Prostate gland (tissue), 2 donors: Measurements from ENCODE around the gene SOBP. TPM values are rescaled to one million over a fixed set of nuclear protein-coding genes. Genes with fewer than 3 reads are reported as not detected.

Experiments used
- DNase-seq: peaks from one replicate; pipeline ENCODE4 v3.0.0-alpha.2; 2019; ENCODE audit warnings: low spot score
- H3K27ac ChIP-seq, 2 donors: fragments of 200-600 bp; sonication (generic); 2 replicates each; pipeline ENCODE4 v1.5.1; 2017 to 2019
- H3K27me3 ChIP-seq: fragments of 200-600 bp; sonication (generic); replicated peaks from 2 replicates; pipeline ENCODE4 v1.5.1; 2019; ENCODE audit not compliant: insufficient read depth
- H3K36me3 ChIP-seq, 2 donors: fragments of 200-600 bp; sonication (generic); 1 replicate in 1 of 2; 2 replicates in 1 of 2; pipeline versions ENCODE4 v1.5.1 to v1.8.1; 2017 to 2019
- H3K4me1 ChIP-seq: fragments of 200-600 bp; sonication (generic); replicated peaks from 2 replicates; pipeline ENCODE4 v1.5.1; 2019
- H3K4me3 ChIP-seq, 2 donors: fragments of 200-600 bp; sonication (generic); 2 replicates each; pipeline ENCODE4 v1.5.1; 2017 to 2019
- H3K9me3 ChIP-seq: fragments of 200-600 bp; sonication (generic); 2 replicates; pipeline ENCODE4 v1.5.1; 2017
- POLR2A ChIP-seq: fragments of 450-650 bp; IDR thresholded peaks from one replicate; pipeline ENCODE4 v1.6.1; 2016; ENCODE audit warnings: antibody characterized with exemption, mild to moderate bottlenecking
- POLR2AphosphoS5 ChIP-seq: sonication (generic); formaldehyde crosslinking; IDR thresholded peaks from one replicate; pipeline ENCODE4 v1.6.1; 2017; ENCODE audit warnings: antibody characterized with exemption
- WGBS: methylation state at CpG from one replicate; pipeline ENCODE4 v1.1.5; 2018; 5-methylcytosine and 5-hydroxymethylcytosine counted together
- intact Hi-C: fragments of 100-400 bp; cut with DNase I; formaldehyde crosslinking; loops from one replicate; pipeline ENCODE4 v1.14.2; 2022
- total RNA-seq, 2 donors: library from RNA; depleted of rRNA; stranded (reverse); fragments of >200 nt; gene quantifications; one replicate each; pipeline ENCODE4 v1.1.0, GENCODE V29; 2016
- TF ChIP-seq, protein P1 (sequence below), 4 experiments: fragments of 200-600 bp in 2 of 4; fragments of 450-650 bp in 2 of 4; sonication (generic) in 2 of 4; IDR thresholded peaks; 1 replicate in 3 of 4; 2 replicates in 1 of 4; pipeline ENCODE4 v1.5.1; 2016 to 2019; ENCODE audit warnings: antibody characterized with exemption in 4 of 4, mild to moderate bottlenecking in 2 of 4, moderate library complexity in 2 of 4

SOBP gene
- total RNA-seq, 2 donors from 2014 or later = 15.8 to 23.3 TPM

DNA sequence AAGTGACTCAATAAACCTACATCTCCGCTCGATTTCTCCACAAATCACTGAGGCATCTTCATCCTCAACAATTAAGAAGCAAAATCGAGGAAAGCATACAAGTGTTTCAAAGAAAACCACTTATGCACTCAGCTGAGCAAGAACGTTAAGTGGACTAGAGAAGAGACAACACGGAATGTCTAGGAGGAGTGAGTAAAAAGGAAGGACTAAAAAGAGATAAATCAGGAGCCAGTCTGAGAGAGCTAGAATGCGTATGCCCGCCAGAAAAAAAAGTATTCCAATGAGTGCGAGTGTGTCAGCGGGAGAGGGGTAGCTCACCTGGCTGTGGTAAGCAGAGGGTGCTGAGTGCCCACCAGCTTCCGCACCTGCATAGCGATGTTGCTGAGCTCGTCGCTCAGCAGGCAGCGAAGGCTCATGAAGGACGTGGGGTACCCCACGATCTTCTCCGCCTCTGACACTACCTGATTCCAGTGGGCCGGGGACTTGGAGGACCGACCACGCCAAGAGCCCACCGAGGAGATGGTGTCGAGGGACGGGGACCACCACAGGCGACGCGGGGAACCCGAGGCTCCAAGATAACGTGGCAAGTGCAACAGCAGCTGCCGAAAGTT, 31.1 kb upstream of the SOBP start:
- peak; percentile 13 for DNase-seq
- no peaks in the 10 kb centered on the region for H3K27me3 ChIP-seq
- intact Hi-C loops = loop anchor here (2.0 to 10.0 kb wide), 2 partner anchors 30 to 434 kb away; partner anchors contain the start of gene MTRES1

DNA sequence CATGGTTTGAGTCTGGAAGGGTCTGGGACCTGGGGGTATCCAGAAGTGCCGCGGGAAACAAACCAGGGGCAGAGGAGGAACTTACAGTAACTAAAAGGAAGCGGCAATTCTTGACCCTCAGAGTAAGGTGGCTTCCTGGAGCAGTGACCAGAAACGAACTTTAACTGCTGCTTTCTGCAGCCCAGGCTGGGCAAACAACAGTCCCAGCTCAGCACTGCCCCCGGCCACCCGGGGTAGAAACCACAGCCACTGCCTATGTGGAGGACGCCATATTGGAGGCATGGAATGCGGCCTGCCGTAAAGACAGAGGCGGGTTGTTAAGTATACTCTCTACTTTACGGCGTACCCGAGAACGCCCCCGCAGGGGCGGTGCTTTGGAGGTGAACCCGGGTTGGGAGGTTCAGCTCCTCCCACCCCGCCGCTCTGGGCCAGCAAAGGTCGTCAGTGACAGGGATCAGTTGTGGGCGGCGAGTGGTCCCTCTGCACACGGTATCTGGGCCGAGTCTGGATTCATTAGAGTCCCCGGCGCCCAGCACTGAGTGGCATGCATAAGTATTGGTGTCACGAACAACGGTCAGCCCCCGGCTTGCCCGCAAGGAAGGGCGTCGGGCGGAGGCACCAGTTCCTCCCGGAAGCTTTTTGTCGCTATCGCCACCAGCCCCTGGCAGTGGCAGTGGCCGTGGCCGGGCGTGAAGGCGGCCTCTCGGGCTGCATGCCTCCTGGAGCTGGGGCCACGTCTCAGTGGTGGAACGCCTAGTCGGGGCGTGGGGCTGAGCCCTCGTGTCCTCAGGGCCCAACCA, 30.4 kb upstream of the SOBP start, which contains the start of gene PDSS2:
PDSS2 (minus strand) TSS at position 282 of the 800 bp plus-strand sequence; CDS start at position 3, 279 bp downstream.
- H3K36me3 ChIP-seq = no peaks in the 10 kb centered on the region
- H3K27ac ChIP-seq = peak within 1 kb of the TSS; percentile 80 to 92
- peak; percentile 93 for TF ChIP-seq POLR2AphosphoS5
- TF ChIP-seq POLR2A = peak; percentile 67
- TF ChIP-seq, protein P1, sequence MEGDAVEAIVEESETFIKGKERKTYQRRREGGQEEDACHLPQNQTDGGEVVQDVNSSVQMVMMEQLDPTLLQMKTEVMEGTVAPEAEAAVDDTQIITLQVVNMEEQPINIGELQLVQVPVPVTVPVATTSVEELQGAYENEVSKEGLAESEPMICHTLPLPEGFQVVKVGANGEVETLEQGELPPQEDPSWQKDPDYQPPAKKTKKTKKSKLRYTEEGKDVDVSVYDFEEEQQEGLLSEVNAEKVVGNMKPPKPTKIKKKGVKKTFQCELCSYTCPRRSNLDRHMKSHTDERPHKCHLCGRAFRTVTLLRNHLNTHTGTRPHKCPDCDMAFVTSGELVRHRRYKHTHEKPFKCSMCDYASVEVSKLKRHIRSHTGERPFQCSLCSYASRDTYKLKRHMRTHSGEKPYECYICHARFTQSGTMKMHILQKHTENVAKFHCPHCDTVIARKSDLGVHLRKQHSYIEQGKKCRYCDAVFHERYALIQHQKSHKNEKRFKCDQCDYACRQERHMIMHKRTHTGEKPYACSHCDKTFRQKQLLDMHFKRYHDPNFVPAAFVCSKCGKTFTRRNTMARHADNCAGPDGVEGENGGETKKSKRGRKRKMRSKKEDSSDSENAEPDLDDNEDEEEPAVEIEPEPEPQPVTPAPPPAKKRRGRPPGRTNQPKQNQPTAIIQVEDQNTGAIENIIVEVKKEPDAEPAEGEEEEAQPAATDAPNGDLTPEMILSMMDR (IDR thresholded peaks at IDR 0.05) = peak in 2 of 4 experiments; percentile 42 to 53
- H3K4me3 ChIP-seq = peak within 1 kb of the TSS; percentile 69 to 95
- peaks cover 3% of the 10 kb centered on the region for H3K4me1 ChIP-seq
- H3K27me3 ChIP-seq = no peaks in the 10 kb centered on the region
- intact Hi-C loops = loop anchor here (2.0 to 10.0 kb wide), 3 partner anchors 29 to 435 kb away; partner anchors contain the start of gene MTRES1
- peak; percentile 98 for DNase-seq
- no peaks in the 10 kb centered on the region for H3K9me3 ChIP-seq
- WGBS = under 1% methylated on average over 32 of the region's 46 CpGs

More for the DNA sequence above, 31.1 kb upstream of the SOBP start:
- peak overlapping the region; percentile 80 to 92 for H3K27ac ChIP-seq
- H3K36me3 ChIP-seq = no peaks in the 10 kb centered on the region
- H3K9me3 ChIP-seq = no peaks in the 10 kb centered on the region
- WGBS = under 1% methylated on average over 29 of the region's 29 CpGs
- no peak for TF ChIP-seq POLR2AphosphoS5
- TF ChIP-seq, protein P1 (IDR thresholded peaks at IDR 0.05) = no peak
- no peak for TF ChIP-seq POLR2A
- peak overlapping the region; percentile 69 to 95 for H3K4me3 ChIP-seq
- H3K4me1 ChIP-seq = peaks cover 3% of the 10 kb centered on the region

DNA sequence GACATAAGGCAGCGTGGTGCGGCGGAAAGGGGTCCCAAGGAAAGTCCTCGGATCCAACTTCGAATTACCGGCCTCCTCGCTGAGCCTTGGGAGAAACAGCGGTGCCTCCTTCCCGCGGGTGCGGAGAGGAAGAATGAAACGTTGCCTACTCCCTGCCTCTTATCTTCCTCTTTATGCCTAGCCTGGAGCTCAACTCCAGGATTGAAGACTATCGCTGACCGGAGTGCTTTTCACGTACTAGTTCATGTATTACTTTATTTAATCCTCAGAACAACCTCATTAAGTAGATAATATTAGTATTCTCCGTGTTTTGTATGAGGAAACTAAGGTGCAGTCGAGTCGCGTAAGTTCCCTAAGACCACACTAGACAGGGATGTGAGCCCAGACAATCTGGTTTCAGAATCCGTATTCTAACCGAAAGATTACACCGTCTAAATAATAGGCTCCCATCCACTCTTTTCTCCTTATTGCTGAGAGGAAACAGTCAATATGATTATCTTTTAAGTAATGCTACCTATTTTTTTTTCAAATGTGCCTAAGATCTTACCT, 29.8 kb upstream of the SOBP start:
- no peaks in the 10 kb centered on the region for H3K9me3 ChIP-seq
- no peaks in the 10 kb centered on the region for H3K36me3 ChIP-seq
- H3K4me3 ChIP-seq = peak overlapping the region; percentile 69 to 95
- WGBS = 36% methylated on average over 22 of the region's 22 CpGs
- H3K4me1 ChIP-seq = peaks cover 3% of the 10 kb centered on the region
- intact Hi-C loops = loop anchor here (10.0 kb wide), 1 partner anchor 275 kb away; no protein-coding TSS in a partner anchor
- H3K27ac ChIP-seq = peak overlapping the region; percentile 80 to 92
- DNase-seq = no peak
- H3K27me3 ChIP-seq = no peaks in the 10 kb centered on the region
- no peak for TF ChIP-seq POLR2A

DNA sequence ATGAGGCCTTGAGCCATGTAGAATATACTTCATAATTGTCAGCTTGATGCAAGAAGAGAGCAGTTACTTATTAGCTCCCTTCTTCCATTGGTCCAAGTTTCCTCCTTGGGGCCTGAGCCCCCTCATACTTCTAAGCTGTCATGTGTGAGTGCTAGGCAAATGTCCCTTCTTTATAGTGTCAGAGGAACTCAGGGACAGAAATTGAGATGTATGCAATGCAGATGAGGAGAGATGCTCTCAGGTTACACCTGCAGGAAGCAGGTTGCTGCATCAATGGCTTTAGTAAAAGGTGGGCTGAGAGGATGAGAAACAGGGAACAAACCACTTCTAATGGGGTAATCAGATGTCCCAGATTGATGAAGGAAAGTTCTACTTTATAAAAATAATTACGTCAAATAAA, 23.9 kb upstream of the SOBP start:
- TF ChIP-seq, protein P1 (IDR thresholded peaks at IDR 0.05) = no peak
- no peak for TF ChIP-seq POLR2A
- TF ChIP-seq POLR2AphosphoS5 = no peak
- DNase-seq = no peak
- intact Hi-C loops = loop anchor here (10.0 kb wide), 1 partner anchor 281 kb away; no protein-coding TSS in a partner anchor
- Histone ChIP-seq H3K27ac (no peak overlapping the region), H3K4me3 (no peak overlapping the region), H3K4me1 (no peaks in the 10 kb centered on the region), H3K9me3 (no peaks in the 10 kb centered on the region), H3K27me3 (no peaks in the 10 kb centered on the region), H3K36me3 (no peaks in the 10 kb centered on the region)
- 91% methylated on average over 1 of the region's 1 CpG for WGBS

DNA sequence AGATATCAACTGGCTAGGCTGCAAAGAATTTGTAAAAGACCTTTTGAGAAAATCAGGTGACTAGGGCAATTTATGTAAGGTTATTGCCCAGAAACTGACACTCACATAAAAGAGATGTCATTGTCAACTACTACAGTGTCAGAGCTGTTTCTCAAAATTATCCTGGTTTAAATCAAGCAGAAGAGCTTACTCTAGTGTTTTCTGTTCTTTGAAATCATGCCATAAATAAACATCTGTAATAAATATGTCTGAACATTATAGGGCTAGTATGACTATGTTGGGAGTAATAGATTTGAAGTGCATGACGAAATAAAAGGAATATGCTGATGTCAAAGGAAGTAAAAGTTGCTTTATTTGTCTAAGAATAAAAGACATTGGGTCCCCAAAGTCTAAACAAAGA, 19.6 kb upstream of the SOBP start:
- Histone ChIP-seq H3K9me3 (no peaks in the 10 kb centered on the region), H3K36me3 (no peaks in the 10 kb centered on the region), H3K4me1 (no peaks in the 10 kb centered on the region), H3K4me3 (no peak overlapping the region), H3K27me3 (no peaks in the 10 kb centered on the region), H3K27ac (no peak overlapping the region)
- TF ChIP-seq POLR2AphosphoS5 (no peak), POLR2A (no peak)
- TF ChIP-seq, protein P1 (IDR thresholded peaks at IDR 0.05) = no peak
- DNase-seq = no peak
- intact Hi-C loops = no loop called here
- WGBS = 80% methylated on average over 1 of the region's 1 CpG
